Glomerular visceral epithelial cell (primary cell): ENCODE measurements around the gene NPIPB4.
"Not testable (repeated sequence)": the region's sequence is repeated elsewhere in the genome, so short reads cannot be mapped to it uniquely, and the experiment has no call there.

Experiments
- DNase-seq: peaks from one replicate; pipeline ENCODE4 v3.0.0-alpha.2; 2016; ENCODE audit errors: extremely low spot score

NPIPB4 gene

GRCh38 chr16:21857656-21858055 lies at the start of gene NPIPB4:
TSS of gene NPIPB4 (minus strand) at chr16:21857756. CDS start at chr16:21857378, 378 bp downstream.
- not testable (repeated sequence) for DNase-seq

- DNase-seq, result not testable (repeated sequence)
These were observed 41.4 kb upstream of the NPIPB4 start for GRCh38 chr16:21898998-21899397.

DNA sequence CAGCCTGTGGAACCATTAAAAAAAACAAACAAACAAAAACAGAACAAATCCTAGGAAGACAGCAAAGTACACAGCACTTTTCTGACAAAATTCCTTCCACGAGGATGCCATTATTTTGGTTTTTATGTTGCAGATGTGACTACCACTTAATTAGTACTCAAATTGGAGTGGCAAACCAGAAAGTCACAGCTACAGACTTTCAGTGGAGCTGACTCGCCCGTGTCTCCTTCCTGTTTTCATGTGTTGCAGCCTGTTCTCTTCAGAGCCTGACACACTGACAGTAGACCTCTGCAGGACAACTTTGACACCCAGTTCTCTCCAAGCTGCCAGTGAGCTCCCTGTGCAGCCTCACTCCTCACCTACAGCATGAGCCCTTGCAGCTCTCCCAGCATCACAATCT lies 24.4 kb upstream of the NPIPB4 start:
- DNase-seq, result not testable (repeated sequence)

DNA sequence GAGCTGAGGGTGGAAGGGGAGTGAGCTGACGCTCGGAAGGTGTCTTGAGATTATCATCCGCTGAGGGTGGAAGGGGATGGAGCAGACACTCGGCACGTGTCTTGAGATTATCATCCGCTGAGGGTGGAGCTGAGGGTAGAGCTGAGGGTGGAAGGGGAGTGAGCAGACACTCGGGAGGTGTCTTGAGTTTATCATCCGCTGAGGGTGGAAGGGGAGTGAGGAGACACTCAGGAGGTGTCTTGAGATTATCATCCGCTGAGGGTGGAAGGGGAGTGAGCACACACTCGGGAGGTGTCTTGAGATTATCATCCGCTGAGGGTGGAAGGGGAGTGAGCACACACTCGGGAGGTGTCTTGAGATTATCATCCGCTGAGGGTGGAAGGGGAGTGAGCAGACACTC lies 20.4 kb downstream of the NPIPB4 start:
- DNase-seq, result not testable (repeated sequence)

- not testable (repeated sequence) for DNase-seq
These were observed 21.2 kb downstream of the NPIPB4 start for GRCh38 chr16:21836334-21836733.

GRCh38 chr16:21835747-21836146 lies 21.8 kb downstream of the NPIPB4 start:
- not testable (repeated sequence) for DNase-seq

DNA sequence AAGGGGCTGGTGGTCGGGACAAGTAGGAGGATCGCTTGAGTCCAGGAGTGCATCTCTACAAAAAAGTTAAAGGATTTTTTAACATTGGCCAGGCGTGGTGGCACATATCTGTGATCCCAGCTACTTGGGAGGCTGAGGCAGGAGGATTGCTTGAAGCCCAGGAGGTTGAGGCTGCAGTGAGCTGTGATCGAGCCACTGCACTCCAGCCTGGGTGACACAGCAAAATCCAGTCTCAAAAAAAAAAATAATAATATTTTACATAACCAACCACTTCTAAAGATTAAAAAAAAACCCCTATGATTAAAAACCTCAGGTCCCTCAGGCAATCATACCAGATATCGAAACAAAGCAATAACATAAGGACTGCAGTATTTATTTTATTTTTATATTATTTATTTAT lies 23.3 kb downstream of the NPIPB4 start:
- not testable (repeated sequence) for DNase-seq

- DNase-seq, result not testable (repeated sequence)
These were observed 27.6 kb downstream of the NPIPB4 start for GRCh38 chr16:21829929-21830328.

GRCh38 chr16:21826067-21826706 lies 31.4 kb downstream of the NPIPB4 start:
- DNase-seq, result not testable (repeated sequence)

GRCh38 chr16:21825526-21825925 lies 32.0 kb downstream of the NPIPB4 start:
- not testable (repeated sequence) for DNase-seq

DNA sequence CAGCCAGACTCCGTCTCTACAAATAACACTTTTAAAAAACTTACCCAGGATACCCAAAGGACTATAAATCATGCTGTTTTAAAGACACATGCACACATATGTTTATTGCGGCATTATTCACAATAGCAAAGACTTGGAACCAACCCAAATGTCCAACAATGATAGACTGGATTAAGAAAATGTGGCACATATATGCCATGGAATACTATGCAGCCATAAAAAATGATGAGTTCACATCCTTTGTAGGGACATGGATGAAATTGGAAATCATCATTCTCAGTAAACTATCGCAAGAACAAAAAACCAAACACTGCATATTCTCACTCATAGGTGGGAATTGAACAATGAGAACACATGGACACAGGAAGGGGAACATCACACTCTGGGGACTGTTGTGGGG lies 34.3 kb downstream of the NPIPB4 start:
- not testable (repeated sequence) for DNase-seq

DNA sequence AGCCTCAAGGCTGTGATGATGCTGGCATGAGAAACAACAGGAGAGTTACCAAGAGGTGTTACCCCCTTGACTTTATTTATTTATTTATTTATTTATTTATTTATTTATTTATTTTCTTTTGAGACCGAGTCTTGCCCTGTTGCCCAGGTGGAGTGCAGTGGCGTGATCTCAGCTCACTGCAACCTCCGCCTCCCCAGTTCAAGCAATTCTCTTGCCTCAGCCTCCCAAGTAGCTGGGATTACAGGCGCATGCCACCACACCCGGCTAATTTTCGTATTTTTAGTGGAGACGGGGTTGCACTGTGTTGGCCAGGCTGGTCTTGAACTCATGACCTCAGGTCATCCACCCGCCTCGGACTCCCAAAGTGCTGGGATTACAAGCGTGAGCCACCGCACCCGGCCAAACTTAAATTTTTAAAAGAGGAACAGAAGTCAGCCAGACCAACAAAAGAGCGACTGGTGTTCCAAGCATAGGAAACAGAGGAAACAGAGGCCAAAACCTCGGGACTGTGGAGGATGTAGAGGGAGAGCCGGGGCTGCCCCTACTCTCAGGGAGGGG lies 36.6 kb downstream of the NPIPB4 start:
- not testable (repeated sequence) for DNase-seq

GRCh38 chr16:21820028-21820907 lies 37.3 kb downstream of the NPIPB4 start:
- DNase-seq, result peak; percentile 72

DNA sequence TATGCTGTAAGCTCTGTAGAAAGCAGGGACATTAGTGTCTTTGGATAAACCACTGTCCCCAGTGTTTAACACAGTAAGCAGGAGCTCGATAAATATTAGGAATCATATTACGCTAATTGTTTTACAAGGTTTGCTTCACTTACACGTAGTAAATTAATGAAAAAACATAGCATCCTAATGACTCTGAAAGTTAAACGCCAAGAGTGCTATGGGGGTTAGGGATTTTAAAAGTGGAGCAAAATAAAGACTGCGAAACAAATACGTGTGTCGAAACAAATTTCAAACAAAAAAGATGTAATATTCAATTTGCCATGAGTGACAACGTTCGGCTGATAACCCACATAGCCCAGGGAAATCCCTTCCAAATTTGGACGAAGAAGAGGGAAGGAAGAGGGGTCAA lies 37.9 kb downstream of the NPIPB4 start:
- DNase-seq, result not testable (repeated sequence)

DNA sequence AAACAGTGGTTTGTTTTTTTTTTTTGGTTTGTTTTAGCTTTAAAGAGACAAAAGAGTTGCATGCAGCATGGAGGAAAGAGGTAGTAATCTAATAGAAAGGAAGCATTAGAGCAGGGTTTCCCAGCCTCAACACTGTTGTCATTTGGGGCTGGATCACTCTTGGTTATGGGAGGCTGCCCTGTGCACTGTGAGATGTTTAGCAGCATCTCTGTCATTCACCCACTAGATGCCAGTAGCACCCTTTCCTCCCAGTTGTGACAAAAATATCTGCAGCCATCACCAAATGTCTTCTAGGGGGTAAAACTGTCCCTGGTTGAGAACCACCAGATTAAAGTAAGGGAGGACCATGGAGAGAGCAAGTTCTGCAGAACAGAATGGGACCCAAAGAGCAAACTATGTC lies 40.5 kb downstream of the NPIPB4 start:
- not testable (repeated sequence) for DNase-seq

DNA sequence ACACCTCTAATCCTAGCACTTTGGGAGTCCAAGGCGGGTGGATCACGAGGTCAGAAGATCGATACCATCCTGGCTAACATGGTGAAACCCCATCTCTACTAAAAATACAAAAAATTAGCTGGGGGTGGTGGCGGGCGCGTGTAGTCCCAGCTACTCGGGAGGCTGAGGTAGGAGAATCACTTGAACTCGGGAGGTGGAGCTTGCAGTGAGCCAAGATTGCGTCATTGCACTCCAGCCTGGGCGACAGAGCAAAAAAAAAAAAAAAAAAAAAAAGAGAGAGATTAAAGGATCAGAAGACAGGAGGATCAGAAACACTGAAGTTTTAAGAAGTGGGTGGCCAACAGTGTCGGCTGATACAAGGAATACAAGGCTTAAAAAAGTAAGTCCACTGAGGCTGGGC lies 41.9 kb downstream of the NPIPB4 start:
- DNase-seq, result not testable (repeated sequence)

DNA sequence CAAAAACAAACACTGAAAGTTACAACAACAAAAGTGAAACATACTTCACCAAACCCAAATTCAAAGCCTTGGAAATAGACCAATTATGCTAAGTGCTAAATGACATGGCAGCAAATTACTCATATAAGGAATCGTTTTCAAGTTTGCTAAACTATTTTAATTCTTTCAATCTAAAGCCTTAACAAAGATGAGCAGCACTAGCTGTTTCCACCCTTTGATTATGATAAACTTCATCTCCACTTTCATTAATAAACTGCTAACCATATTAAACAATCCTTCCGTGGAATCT lies 55.2 kb downstream of the NPIPB4 start:
- DNase-seq, result not testable (repeated sequence)

GRCh38 chr16:21801538-21802374 lies 55.8 kb downstream of the NPIPB4 start:
- peak; percentile 40 for DNase-seq

DNA sequence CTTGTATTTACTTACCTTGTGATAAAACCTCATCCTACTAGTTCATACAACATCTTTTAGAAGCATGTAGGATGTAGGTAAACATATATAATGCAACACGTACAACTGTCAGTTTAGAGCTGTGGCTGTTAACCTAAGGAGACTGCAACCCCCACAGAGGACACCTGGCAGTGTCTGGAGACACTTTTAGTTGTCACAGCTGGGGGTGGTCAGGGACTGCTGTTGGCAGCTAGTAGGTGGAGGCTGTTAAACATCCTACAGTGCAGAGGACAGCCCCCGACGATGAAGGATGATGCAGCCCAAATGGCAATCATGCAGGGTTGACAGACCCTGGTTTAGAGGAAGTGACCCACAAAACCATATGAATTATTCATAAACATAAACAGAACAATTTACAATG lies 59.0 kb downstream of the NPIPB4 start:
- not testable (repeated sequence) for DNase-seq

DNA sequence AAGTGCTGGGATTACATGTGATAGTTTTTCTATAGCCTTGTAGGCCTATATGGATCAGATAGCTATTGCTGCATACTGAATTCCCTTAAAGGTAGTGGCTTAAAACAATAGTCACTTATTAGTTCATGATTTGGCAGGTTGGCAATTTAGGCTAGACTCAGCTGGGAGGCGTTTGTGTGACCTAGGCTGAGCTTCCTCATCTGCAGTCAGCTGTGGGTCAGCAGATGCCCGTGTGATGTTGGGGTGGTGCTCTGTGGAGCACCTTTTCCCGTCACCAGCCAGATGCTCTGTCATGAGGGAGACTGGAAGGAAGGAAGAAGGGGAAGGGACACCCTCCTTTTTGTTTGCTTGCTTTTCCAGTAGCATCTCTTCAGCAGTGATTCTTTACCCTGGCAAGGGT lies 64.2 kb downstream of the NPIPB4 start:
- not testable (repeated sequence) for DNase-seq

DNA sequence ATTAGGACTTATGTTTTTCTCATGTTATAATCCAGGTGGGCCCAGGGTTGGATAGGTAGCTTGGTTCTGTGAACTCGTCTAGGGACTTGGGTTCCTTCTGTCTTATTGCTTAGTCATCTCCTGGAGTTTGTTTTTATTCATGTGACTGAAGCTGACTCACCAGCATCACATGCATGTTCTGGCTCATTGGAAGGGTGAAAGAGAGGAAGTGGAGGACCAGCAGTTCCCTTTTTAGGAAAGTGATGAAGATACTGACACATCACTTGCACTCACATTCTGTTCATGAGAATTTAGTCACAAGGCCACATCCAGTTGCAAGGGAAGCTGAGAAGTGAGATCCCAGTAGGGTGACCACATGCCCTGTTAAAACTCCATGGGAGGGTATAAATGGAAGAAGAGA lies 67.0 kb downstream of the NPIPB4 start:
- not testable (repeated sequence) for DNase-seq
